Fibroblast of villous mesenchyme (primary cell): Measurements from ENCODE around the gene DOCK9. TPM values are rescaled to one million over a fixed set of nuclear protein-coding genes. Genes with fewer than 3 reads are reported as not detected.

Experiments
- DNase-seq: peaks from one replicate; pipeline ENCODE4 v3.0.0-alpha.2; 2010; ENCODE audit warnings: low read depth
- H3K4me3 ChIP-seq: 2 replicates; pipeline ENCODE4 v1.5.1; 2011; ENCODE audit warnings: low read depth, mild to moderate bottlenecking, low read length
- total RNA-seq: library from RNA; depleted of rRNA; stranded (reverse); fragments of >200 nt; gene quantifications from 2 replicates; pipeline ENCODE4 v1.2.3, GENCODE V29; 2012
- TF ChIP-seq, protein P1 (sequence below): IDR thresholded peaks from 2 replicates; pipeline ENCODE4 v1.5.1; 2012; ENCODE audit warnings: low read depth, mild to moderate bottlenecking, low read length; ENCODE audit not compliant: insufficient read depth

The DOCK9 gene
- total RNA-seq, 1 donor: 14.7 TPM

DNA sequence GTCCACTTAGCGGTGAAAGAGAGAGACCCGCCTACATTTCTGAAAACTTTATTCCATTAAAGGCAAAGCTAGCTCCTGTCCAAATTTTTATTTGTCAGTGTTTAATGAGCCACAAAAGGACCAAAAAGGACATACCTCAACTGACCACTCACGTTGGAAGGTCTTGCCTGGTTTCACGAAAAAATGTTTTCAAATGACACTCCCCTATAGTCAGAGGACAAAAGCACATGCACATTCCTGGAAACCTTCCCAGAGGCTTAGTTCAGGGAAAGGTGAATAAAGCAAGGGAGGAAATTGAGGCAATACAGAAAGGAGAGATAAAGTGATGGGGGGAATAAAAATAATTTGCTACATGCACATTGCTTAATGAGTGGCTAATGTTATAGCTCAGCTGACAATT, 55.6 kb downstream of the DOCK9 start:
- H3K4me3 ChIP-seq: no peak overlapping the region
- DNase-seq: no peak
- TF ChIP-seq, protein P1, sequence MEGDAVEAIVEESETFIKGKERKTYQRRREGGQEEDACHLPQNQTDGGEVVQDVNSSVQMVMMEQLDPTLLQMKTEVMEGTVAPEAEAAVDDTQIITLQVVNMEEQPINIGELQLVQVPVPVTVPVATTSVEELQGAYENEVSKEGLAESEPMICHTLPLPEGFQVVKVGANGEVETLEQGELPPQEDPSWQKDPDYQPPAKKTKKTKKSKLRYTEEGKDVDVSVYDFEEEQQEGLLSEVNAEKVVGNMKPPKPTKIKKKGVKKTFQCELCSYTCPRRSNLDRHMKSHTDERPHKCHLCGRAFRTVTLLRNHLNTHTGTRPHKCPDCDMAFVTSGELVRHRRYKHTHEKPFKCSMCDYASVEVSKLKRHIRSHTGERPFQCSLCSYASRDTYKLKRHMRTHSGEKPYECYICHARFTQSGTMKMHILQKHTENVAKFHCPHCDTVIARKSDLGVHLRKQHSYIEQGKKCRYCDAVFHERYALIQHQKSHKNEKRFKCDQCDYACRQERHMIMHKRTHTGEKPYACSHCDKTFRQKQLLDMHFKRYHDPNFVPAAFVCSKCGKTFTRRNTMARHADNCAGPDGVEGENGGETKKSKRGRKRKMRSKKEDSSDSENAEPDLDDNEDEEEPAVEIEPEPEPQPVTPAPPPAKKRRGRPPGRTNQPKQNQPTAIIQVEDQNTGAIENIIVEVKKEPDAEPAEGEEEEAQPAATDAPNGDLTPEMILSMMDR: no peak

- TF ChIP-seq, protein P1: no peak
- H3K4me3 ChIP-seq: no peak overlapping the region
- no peak for DNase-seq
These were observed 56.1 kb downstream of the DOCK9 start for GRCh38 chr13:98921786-98922185.

DNA sequence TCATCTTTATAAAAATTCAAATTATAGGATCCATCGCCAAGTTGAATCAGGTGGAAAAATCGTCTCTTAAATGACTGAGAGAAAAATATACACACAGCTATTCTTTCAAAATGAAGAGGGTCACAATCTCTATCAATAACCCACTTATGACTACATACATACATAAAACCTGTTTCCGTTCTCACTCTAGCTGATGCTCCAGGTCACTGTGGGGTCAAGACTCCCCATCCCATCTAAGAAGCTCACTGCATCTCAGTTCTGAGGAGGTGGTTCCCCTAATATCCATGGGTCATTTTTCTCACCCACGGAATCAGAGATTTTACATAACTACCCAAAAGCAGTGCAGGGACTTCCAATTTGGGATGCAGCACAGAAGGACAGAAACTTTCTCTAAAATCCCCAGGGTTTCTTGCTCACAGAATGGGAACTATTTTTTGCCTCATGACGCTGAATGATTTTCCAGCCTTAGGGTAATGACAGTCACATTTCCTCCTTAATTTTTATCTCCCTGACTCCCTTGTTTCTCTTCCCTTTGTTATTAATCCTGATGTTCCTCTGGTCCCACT, 56.8 kb downstream of the DOCK9 start:
- no peak overlapping the region for H3K4me3 ChIP-seq
- TF ChIP-seq, protein P1: no peak
- no peak for DNase-seq

- TF ChIP-seq, protein P1: no peak
- no peak for DNase-seq
- H3K4me3 ChIP-seq: no peak overlapping the region
These were observed 58.3 kb downstream of the DOCK9 start for GRCh38 chr13:98919566-98919965.

GRCh38 chr13:98918771-98919170, 59.1 kb downstream of the DOCK9 start:
- no peak overlapping the region for H3K4me3 ChIP-seq
- TF ChIP-seq, protein P1: no peak
- no peak for DNase-seq

GRCh38 chr13:98917116-98917515, 60.7 kb downstream of the DOCK9 start:
- no peak overlapping the region for H3K4me3 ChIP-seq
- TF ChIP-seq, protein P1: no peak
- DNase-seq: peak; percentile 35

DNA sequence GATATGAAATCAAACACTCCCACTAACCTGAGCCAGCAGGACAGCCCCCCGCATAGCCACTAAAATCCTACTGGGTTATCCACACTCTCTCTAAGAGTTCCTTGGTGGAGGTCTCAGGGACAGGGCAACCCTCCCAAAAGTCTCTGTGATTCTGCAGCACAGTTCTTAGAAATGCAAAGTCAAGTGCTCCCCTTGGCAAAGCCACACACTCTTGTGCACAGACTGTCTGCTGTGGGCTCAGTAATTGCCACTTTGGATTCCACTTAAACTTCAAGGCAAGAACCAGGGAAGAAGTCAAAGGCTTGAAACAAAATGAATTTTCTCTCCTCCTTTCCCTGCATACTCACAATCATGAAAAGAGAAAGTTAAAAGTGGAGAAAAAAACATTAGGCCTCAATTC, 61.5 kb downstream of the DOCK9 start:
- TF ChIP-seq, protein P1: no peak

More for the DNA sequence above, 61.5 kb downstream of the DOCK9 start:
- no peak for DNase-seq
- H3K4me3 ChIP-seq: no peak overlapping the region
